ES-I3 (cell line): Measurements from ENCODE around the gene GAPVD1.
"Not testable (repeated sequence)": the region's sequence is repeated elsewhere in the genome, so short reads cannot be mapped to it uniquely, and the experiment has no call there.

Experiments used
- H3K36me3 ChIP-seq: 2 replicates; pipeline ENCODE4 v1.6.1; 2013; ENCODE audit warnings: mild to moderate bottlenecking, low read length, control low read depth, moderate library complexity; ENCODE audit not compliant: insufficient read depth
- H3K4me1 ChIP-seq: 2 replicates; pipeline ENCODE4 v1.6.1; 2013; ENCODE audit warnings: mild to moderate bottlenecking, control low read depth, low read length; ENCODE audit not compliant: insufficient read depth
- H3K9ac ChIP-seq: 2 replicates; pipeline ENCODE4 v1.6.1; 2013; ENCODE audit warnings: low read depth, mild to moderate bottlenecking, low read length, moderate library complexity
- H3K9me3 ChIP-seq: 2 replicates; pipeline ENCODE4 v1.6.1; 2013; ENCODE audit warnings: mild to moderate bottlenecking, low read length, moderate library complexity; ENCODE audit not compliant: control insufficient read depth, insufficient read depth

GAPVD1 gene

DNA sequence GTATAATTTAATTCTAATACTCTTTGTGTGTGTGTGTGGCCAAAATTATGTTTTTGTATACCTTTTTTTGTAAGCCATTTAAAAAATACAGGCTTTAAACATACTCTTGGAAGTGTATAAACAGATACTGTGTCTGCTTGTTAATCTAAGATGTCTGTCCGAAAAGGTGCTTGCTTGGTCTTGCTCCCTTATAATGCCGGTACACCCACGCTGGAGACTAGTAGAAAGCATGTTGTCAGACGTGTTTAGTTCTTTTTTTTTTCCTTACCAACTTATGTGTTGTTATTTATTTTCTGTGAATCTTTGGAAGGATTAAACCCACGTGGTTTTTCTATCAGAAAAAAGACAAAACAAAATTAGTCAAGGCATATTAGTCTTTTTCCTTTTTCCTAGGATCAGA lies 9.5 kb downstream of the GAPVD1 start:
- H3K4me1 ChIP-seq: peaks cover 10% of the 10 kb centered on the region; the same call in 1 of the 2 replicates
- no peaks in the 10 kb centered on the region for H3K9me3 ChIP-seq
- H3K36me3 ChIP-seq: no peaks in the 10 kb centered on the region
- H3K9ac ChIP-seq: no peak overlapping the region

DNA sequence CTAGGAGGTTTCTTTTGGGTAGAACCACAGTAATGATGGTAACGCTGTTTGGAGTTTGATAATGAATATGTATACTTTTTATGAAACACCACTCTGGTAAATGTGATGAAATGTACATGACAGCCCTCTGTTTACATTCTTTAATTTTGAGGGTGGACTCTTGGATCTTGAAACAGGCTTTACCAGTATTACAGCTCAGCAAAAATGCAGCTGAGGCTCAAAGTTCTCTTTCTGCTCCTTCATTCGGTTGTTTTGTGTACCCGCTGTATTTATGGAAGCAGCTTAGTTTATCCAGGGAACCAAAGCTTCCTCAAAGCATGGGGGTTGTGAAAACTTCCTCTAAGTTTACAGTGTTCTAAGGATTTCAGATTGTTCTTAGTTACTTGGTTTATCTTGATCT lies 11.1 kb downstream of the GAPVD1 start:
- Histone ChIP-seq H3K9me3 (no peaks in the 10 kb centered on the region), H3K9ac (no peak overlapping the region), H3K4me1 (peaks cover 10% of the 10 kb centered on the region; the same call in 1 of the 2 replicates), H3K36me3 (no peaks in the 10 kb centered on the region)

DNA sequence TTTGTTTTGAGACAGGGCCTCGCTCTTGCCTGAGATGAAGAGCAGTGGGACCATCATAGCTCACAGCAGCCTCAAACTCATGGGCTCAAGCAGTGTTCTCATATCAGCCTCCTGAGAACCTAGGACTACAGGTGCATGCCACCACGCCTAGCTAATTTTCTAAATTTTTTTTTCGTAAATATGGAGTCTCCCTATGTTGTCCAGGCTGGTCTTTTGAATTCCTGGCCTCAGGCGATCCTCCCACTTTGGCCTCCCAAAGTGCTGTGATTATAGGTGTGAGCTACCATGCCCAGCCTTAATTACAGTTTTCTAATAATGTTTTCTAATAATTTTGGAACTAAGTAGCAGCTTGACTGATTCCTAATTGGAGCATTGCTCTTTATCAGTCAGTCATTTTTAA lies 15.1 kb downstream of the GAPVD1 start:
- H3K9ac ChIP-seq: no peak overlapping the region
- H3K4me1 ChIP-seq: peaks cover 6% of the 10 kb centered on the region; the same call in 1 of the 2 replicates
- H3K9me3 ChIP-seq: no peaks in the 10 kb centered on the region
- H3K36me3 ChIP-seq: no peaks in the 10 kb centered on the region

DNA sequence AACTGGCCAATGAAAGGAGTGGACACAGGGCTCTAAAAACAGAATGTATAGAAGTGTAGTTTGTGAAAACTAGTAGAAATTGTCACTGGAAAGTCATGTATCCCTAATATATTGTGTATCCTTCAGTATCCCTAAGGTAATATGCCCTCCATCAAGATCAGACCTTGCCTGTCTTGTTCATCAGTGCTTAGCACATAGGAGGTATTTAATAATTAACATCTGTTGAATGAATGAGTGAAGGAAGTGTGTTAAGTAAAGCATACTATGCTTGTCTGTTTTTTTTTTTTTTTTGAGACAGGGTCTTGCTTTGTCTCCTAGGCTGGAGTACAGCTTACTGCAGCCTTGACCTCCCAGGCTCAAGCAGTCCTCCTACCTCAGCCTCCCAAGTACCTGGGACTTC lies 15.8 kb downstream of the GAPVD1 start:
- H3K9me3 ChIP-seq: no peaks in the 10 kb centered on the region
- no peaks in the 10 kb centered on the region for H3K36me3 ChIP-seq
- H3K4me1 ChIP-seq: peaks cover 5% of the 10 kb centered on the region; the same call in 1 of the 2 replicates
- H3K9ac ChIP-seq: no peak overlapping the region

DNA sequence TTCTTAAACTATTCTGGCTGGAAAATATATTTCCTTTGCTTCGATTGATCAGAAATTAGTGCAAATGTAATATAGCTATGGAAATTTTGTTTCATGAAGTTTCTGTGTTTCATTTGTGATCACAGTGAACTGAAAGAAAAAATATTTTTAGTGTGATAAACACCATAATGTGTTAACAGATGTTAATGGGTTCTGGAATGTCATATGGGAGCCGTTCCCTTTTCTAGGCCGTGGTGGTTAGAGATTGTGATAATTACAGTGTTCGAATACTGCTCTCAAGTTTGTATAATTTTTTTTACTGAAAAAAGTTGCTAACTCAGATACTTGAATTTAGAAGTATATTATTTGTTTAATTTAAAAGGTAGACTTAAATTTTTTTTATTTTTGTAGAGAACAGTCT lies 19.3 kb downstream of the GAPVD1 start:
- H3K36me3 ChIP-seq: no peaks in the 10 kb centered on the region
- H3K4me1 ChIP-seq: no peaks in the 10 kb centered on the region
- no peak overlapping the region for H3K9ac ChIP-seq
- no peaks in the 10 kb centered on the region for H3K9me3 ChIP-seq

DNA sequence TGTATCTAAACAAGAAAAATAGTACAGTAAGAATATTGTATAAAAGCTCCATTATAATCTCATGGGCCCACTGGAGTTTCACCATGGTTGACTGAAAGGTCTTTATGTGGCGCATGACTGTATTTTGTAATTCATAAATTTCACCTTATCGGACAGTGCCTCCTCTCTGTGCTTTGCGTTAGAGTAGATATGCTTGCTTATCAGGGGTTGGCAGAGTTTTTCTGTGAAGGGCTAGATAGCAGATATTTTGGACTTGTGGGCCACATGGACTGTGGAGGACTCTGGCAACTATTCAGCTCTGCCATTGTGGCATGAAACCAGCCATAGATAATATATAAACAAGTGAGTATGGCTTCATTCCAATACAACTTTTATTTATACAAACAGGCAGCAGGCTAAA lies 23.2 kb downstream of the GAPVD1 start:
- H3K4me1 ChIP-seq: no peaks in the 10 kb centered on the region
- H3K9ac ChIP-seq: no peak overlapping the region
- no peaks in the 10 kb centered on the region for H3K36me3 ChIP-seq
- H3K9me3 ChIP-seq: no peaks in the 10 kb centered on the region

DNA sequence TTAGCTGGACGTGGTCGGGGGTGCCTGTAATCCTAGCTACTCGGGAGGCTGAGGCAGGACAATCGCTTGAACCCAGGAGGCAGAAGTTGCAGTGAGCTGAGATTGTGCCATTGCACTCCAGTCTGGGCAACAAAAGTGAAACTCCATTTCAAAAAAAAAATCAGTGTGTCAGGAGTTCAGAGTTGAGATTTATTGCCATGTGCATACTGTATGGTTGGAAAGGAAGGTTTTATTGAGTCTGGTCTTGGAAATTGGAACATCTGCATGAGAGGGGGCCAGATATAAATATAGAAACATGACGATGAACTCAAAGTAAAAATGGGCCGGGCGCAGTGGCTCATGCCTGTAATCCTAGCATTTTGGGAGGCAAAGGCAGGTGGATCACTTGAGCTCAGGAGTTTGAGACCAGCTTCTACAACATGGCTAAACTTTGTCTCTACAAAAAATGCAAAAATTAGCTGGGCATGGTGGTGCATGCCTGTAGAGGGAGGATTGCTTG lies 25.4 kb downstream of the GAPVD1 start:
- not testable (repeated sequence) for H3K9ac ChIP-seq, H3K4me1 ChIP-seq

DNA sequence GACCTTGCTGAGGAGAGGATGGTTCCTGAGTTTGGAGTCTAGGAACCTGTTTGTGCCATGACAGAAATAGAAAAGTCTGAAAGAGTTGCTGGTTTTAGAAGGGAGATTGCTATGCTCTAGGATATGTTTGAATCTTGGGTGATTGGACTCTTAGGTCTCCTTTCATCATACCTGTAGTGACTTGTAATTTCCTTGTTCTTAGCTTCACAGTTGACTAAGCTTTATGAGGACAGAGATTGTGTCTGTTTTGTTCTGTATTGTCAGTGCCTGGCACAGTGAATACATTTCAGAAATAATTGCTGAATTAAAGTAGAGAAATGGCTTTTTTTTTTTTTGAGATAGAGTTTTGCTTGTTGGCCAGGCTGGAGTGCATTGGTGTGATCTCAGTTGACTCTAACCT lies 31.5 kb downstream of the GAPVD1 start:
- Histone ChIP-seq H3K9me3 (no peaks in the 10 kb centered on the region), H3K4me1 (no peaks in the 10 kb centered on the region), H3K9ac (no peak overlapping the region), H3K36me3 (no peaks in the 10 kb centered on the region)

More for the DNA sequence above, 25.4 kb downstream of the GAPVD1 start:
- H3K36me3 ChIP-seq, H3K9me3 ChIP-seq: not testable (repeated sequence)

DNA sequence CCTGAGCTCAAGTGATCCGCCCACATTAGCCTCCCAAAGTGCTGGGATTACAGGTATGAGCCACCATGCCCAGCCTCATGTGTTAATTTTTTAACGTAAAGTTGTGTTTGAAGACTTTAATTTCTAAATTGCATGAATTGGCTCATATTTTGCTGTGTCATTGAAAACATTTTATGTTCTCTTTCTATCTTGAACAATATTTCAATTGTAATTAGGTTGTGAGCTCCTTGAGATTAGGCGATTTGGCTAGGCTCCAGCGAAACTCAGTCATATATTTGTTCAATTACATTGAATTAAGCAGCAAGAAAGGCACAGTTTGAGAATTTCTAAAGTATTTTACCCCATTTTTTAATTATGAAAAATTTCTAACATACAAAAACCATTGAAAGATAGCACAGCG lies 34.0 kb downstream of the GAPVD1 start:
- Histone ChIP-seq H3K9ac (no peak overlapping the region), H3K9me3 (no peaks in the 10 kb centered on the region), H3K36me3 (0 out of 2 replicates have a peak, but pooled peaks cover 3% of the 10 kb centered on the region), H3K4me1 (no peaks in the 10 kb centered on the region)

DNA sequence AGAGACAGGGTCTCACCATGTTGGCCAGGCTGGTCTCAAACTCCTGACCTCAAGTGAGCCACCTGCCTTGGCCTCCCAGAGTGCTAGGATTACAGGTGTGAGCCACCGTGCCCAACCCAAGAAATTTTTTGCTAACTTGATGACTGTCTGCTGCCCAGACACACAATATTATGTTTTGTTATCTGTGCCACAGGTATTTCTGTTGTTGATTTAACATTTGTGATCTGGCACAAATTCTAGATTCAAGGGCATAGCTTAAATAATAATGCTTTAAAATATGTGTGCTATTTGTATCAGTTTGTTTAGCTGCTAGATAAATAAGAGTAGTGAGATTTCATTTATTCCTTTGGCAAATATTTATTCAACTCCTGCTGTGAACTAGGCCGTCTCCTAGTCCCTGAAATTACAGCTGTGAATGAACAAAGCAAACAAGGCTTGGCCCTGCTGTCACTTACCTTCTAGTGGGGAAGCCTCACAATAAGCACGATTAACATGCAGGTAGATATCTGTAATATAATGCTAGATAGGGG lies 35.3 kb downstream of the GAPVD1 start:
- no peak overlapping the region for H3K9ac ChIP-seq
- H3K9me3 ChIP-seq: no peaks in the 10 kb centered on the region
- H3K36me3 ChIP-seq: peaks cover 4% of the 10 kb centered on the region; the same call in 1 of the 2 replicates
- no peaks in the 10 kb centered on the region for H3K4me1 ChIP-seq

DNA sequence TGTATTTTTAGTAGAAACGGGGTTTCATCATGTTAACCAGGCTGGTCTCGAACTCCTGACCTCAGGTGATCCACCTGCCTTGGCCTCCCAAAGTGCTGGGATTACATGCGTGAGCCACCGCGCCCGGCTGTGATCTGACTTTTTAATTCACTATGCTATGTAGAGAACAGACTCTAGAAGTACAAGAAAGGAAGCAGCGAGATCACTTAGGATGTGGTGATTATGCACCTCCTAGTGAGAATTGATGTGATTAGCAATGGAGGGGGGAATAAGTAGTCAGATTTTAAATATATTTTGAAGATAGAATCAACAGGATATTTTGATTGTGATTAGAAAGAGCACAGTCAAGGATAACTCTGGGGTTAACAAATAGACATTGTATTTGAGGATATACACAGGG lies 36.3 kb downstream of the GAPVD1 start:
- Histone ChIP-seq H3K36me3 (peaks cover 12% of the 10 kb centered on the region), H3K9me3 (no peaks in the 10 kb centered on the region)

DNA sequence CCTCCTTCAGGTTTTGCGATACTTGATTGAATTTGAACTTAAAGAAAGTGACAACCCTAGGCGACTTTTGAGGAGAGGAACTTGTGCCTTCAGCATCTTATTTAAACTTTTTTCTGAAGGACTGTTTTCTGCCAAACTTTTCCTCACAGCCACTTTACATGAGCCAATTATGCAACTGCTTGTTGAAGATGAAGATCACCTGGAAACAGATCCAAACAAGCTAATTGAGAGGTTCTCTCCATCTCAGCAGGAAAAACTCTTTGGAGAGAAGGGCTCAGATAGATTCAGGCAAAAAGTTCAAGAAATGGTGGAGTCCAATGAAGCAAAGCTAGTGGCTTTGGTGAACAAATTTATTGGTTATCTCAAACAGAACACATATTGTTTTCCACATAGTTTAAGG lies 40.6 kb downstream of the GAPVD1 start:
- Histone ChIP-seq H3K4me1 (no peaks in the 10 kb centered on the region), H3K36me3 (peaks cover 12% of the 10 kb centered on the region), H3K9me3 (no peaks in the 10 kb centered on the region), H3K9ac (no peak overlapping the region)

More for the DNA sequence above, 36.3 kb downstream of the GAPVD1 start:
- Histone ChIP-seq H3K9ac (no peak overlapping the region), H3K4me1 (no peaks in the 10 kb centered on the region)

DNA sequence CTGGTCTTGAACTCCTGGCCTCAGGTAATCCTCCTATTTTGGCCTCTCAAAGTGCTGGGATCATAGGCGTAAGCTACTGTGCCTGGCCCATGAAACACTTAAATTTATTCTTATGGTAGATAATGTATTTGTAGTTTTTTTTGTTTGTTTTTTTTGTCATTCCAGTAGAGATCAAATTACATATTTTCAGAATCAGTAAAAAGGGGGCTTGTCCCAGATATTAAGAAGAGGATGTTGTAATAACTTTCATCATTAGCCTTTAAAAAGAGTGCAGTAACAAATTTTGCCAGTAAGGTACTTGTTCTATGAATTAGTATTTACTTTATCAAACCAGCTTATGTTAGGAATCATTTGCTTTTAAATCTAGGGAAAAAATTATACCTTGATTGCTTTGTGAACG lies 42.6 kb downstream of the GAPVD1 start:
- no peaks in the 10 kb centered on the region for H3K9me3 ChIP-seq
- no peak overlapping the region for H3K9ac ChIP-seq
- no peaks in the 10 kb centered on the region for H3K4me1 ChIP-seq
- H3K36me3 ChIP-seq: peaks cover 17% of the 10 kb centered on the region

DNA sequence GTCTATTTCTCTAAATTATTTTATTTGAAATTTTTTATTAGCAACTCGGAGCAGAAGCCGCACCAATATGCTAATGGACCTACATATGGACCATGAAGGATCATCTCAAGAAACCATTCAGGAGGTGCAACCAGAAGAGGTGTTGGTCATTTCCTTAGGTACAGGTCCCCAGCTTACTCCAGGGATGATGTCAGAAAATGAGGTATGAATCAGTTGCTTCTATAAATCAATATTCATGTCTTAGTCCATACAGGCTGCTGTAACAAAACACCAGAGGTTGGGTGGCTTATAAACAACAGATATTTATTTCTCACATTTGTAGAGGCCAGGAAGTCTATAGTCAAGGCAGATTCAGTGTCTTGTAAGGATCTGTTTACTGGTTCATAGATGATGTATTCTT lies 50.8 kb downstream of the GAPVD1 start:
- Histone ChIP-seq H3K9ac (no peak overlapping the region), H3K4me1 (no peaks in the 10 kb centered on the region), H3K36me3 (peaks cover 3% of the 10 kb centered on the region; the same call in 1 of the 2 replicates), H3K9me3 (no peaks in the 10 kb centered on the region)

DNA sequence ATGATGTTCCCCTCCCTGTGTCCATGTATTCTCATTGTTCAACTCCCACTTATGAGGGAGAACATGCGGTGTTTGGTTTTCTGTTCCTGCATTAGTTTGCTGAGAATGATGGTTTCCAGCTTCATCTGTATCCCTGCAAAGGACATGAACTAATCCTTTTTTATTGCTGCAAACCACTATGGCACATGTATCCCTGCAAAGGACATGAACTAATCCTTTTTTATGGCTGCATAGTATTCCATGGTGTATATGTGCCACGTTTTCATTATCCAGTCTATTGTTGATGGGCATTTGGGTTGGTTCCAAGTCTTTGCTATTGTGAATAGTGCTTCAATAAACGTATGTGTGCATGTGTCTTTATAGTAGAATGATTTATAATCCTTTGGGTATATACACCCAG lies 54.7 kb downstream of the GAPVD1 start:
- H3K9ac ChIP-seq, H3K36me3 ChIP-seq, H3K4me1 ChIP-seq, H3K9me3 ChIP-seq: not testable (repeated sequence)

DNA sequence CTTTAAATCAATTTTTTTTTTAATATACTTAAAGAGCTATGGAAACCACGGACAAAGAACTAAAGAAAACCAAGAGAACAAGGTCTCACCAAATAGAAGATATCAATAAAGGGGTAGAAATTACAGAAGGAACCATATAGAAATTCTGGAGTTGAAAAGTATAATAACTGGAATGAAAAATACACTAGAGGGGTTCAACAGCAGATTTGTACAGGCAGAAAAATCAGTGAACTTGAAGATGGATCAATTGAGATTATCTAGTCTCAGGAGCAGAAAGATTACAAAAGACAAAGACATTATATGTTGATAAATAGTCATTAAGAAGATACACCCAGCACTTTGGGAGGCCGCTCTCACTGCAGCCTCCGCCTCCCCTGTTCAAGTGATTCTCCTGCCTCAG lies 56.1 kb downstream of the GAPVD1 start:
- Histone ChIP-seq H3K4me1 (no peaks in the 10 kb centered on the region), H3K9me3 (no peaks in the 10 kb centered on the region), H3K36me3 (no peaks in the 10 kb centered on the region; the same call in 1 of the 2 replicates), H3K9ac (no peak overlapping the region)
